H4 (cell line): ENCODE data around the gene PRSS21. TPM values are rescaled to one million over a fixed set of nuclear protein-coding genes. Genes with fewer than 3 reads are reported as not detected.

Source experiments
- DNase-seq: peaks from one replicate; pipeline ENCODE4 v3.0.0-alpha.2; 2015; ENCODE audit warnings: low spot score
- total RNA-seq: library from RNA; depleted of rRNA; stranded (reverse); fragments of >200 nt; shearing (Covaris generic); gene quantifications from 2 replicates; pipeline ENCODE4 v1.2.3, GENCODE V29; 2014; rRNA removed

Gene PRSS21, protein sequence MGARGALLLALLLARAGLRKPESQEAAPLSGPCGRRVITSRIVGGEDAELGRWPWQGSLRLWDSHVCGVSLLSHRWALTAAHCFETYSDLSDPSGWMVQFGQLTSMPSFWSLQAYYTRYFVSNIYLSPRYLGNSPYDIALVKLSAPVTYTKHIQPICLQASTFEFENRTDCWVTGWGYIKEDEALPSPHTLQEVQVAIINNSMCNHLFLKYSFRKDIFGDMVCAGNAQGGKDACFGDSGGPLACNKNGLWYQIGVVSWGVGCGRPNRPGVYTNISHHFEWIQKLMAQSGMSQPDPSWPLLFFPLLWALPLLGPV
- not detected in 2 replicates for total RNA-seq

DNA sequence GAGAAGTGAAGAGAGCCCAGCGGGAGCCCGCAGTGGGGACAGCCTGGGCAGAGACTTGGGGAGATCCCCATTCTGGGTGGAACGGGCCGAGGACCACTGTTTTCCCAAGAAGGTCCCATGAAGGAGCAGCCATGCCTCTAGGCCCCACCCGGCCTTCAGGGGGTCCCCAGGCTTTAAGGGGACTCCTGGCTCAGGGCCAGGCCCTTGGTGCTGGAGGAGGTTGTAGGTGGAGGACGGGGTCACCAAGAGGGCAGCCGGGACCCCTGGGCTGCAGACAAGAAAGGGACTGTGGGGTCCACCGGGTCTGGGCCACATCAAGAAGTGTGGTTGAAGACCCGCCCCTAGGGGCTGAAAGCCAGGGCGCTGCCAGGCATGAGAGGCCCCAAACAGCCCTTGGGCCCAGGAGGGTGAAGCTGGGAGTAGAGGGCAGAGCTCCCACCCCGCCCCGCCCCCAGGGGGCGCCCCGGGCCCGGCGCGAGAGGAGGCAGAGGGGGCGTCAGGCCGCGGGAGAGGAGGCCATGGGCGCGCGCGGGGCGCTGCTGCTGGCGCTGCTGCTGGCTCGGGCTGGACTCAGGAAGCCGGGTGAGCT, at the start of gene PRSS21:
TSS of gene PRSS21 (plus strand) at position 487 of the 589 bp plus-strand sequence. CDS start at position 519, 32 bp downstream.
- no peak for DNase-seq

DNA sequence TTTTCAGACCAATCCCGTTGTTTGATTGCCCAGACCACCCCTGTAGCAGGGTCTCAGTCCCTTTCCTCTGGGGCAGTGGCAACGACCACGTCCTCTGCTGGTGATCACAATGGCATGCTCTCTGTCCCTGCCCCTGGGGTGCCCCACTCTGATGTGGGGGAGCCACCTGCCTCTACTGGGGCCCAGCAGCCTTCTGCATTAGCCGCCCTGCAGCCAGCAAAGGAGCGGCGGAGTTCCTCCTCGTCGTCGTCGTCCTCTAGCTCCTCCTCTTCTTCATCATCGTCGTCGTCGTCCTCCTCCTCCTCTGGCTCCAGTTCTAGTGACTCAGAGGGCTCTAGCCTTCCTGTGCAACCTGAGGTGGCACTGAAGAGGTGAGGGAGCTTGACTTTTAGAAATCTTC, 49.1 kb upstream of the PRSS21 start:
- no peak for DNase-seq

DNA sequence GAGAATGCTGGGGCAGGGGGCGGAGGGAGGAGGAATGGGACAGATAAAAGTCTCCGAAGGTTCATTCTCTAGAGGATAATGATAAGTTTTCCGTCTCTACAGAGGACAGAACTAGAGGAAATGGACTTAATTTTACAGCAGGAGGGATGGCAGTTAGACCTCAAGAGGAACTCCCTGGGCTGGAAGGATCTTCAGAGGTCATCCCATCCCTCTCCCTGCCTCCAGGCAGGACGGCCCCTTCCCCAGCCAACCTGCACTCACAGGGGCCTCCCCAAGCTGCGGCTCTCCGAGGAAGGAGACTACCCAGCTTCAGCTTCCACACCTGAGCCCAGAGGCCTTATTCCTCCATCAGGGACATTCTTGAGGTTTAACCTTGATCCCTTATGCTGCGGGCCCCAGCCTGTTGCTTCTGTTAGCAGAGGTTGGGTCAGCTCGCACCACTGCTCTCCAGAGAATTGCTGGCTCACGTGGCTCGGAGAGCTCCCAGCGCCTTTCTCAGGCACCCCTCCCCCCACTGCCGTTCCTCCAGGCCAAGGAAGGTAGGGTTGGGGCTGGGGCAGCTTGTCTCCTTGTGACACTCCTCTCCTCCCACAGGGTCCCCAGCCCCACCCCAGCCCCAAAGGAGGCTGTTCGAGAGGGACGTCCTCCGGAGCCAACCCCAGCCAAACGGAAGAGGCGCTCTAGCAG, 48.5 kb upstream of the PRSS21 start:
- DNase-seq, result no peak

DNA sequence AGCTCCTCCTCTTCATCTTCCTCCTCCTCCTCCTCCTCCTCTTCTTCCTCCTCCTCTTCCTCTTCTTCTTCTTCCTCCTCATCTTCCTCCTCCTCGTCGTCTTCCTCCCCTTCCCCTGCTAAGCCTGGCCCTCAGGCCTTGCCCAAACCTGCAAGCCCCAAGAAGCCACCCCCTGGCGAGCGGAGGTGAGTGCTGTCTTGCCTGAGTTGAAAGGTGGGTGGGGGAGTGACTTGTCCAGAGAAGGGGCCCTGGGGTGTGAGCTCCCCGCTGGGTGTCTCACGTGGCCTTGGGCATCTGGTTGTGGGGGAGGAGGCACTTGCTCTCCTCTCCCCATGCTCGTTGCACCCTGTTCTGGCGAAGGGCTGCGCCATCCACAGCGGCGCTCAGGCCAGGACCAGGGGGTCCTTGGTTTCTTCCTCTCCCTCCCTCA, 47.9 kb upstream of the PRSS21 start:
- no peak for DNase-seq

DNA sequence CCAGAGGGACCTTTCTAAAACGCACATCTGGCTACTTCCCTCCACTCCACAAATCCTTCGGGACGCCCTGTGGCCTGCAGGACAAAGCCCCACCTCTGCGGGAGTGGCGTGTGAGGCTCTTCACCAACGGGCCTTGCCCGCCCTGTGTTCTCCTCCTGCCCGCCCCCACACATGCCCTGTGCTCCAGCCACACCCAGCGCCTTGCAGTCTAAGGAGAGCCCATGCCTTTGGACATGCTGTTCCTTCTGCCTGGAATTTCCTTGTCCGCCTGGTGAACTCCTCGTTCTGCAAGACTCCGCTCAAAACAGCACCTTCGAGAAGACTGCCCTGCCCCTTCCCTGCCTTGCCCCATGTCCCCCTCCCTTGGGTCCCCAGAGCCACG, 47.4 kb upstream of the PRSS21 start:
- no peak for DNase-seq

DNA sequence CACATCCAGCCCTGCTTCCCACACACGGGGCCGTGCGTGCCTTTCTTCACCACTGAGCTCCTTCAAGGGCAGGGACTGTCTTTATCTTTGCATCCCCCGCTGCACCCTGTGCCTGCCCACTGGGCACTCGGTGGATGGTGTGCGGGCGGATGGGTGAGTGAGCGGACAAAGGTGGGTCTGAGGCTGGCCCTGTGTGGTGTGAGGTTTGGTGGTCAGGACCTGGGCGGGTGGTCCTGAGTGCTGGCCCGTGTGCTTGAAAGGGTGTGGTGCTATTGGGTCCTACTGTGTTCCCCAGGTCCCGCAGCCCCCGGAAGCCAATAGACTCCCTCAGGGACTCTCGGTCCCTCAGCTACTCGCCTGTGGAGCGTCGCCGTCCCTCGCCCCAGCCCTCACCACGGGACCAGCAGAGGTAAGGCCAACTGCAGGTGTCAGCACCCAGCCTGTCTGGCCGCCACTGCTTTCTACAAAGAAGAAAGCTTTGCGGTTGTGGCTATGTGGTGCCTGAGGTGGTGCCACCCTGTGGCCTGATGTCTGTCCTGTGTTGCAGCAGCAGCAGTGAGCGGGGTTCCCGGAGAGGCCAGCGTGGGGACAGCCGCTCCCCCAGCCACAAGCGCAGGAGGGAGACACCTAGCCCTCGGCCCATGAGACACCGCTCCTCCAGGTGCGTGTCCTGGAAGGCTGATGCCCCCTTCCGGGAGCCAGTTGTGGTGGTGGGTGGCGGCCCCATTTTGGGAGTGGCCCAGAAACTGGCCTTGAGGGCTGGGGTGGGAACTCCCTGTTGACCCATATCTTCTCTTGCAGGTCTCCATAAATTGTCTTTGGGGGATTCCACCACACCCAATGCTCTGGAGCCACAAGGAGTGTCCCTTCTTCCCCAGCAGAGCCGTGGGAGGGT, 46.7 kb upstream of the PRSS21 start:
- DNase-seq, result no peak

DNA sequence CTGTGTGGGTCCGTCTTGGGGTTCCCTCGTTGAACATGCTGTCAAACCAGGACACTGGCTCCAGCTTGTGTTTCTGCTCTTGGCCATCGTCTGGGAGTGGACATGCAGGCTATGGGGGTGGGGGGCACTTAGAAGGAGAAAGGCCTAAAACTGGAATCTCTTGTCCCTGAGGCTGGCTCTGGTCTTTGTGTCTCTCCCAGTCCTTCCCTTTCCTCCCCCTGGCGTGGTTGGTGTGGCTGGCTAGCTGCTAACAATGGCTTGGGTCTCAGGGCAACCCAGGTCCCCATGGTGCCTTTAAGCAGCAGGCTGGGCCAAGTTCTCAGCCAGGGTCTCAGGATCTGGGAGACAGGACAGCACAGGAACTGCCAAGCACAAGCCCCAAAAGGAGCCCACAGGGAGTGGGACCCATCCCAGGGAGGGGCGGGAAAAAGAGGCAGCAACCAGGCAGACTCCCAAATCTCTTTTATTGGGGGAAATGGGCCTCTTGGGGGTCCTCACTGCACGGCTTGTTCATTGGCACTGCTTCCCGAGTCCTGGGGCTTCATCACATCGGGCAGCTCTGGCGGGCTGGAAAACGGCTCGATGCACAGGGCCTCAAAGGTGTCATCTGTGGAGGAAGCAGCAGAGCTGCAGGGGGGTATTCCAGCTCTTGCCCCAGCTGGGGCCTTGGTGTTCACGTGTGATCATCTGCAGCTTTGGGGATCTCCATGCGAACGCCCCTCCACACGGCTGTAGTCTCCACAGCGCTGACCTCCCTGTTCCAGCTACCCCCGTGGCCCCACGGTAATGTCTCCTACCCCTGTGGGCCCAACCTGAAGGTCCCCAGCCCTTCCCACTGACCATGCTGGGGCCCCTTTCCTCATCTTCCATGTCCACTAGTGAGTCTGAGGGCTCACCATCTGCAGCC, 45.3 kb upstream of the PRSS21 start:
- DNase-seq, result no peak

DNA sequence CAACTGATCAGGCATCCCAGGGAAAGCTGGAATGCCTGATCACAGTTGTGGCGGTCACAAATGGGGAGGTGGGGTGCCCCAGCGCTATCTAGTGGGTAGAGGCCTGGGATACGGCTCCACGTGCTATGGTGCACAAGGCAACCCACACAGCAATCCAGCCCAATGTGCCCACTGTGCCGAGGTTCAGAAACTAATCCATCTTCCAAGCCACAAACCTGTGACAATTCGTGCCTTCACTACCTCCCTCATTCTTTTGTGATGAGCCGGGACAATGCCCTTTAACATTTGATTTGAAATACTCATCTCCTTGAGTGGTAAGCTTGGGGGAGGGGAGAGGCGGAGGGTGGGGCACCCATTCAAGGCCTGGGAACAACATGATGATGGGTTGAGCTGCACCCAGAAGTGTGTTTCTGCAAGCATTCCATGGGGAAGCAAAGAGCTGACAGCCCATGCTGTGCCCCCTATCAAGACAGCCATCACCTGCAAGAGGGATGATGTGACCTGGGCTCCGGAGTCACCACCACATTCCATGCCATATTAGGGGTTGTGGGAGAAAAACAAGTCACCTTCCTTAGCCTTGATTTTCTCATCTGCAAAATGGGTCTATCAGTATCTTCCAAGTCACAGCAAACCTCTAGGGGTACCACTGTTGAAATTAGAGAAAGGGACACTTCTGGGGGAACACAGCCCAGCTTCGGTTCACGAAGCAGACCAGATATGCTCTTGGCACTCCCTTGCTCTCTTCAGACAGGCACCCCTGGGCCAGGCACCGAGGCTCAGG, 43.7 kb upstream of the PRSS21 start:
- no peak for DNase-seq

DNA sequence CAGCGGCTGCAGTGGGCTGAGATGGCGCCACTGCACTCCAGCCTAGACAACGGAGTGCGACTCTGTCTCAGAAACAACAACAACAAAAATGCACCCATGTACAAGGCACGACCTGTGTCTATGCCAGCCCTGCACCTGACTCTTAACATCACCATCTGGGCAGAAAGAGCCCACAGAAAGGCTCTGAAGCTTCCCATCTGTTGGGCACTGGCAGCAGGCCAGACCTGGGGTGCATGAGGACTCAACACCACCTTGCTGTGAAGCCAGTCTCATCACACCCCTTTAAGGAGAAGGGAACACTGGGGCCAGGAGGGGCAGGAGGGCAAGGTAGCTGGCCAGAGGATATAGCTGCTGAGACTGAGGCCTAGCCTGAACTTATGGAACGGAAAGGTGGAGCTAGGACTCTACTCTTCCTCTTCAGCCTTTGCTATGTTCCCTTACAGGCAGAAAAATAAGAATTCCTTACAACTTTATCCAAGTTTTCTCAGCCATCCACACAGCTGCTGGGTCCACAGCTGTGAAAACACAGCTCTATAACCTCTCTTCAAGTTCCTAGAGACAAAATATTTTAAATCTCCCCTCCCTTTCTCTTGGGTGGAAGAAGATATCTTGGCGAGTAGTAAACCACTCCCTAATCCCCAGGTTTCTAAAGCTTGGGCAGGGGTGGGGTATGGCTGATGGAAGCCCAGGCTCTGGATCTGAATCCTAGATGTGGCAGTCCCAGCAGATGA, 42.7 kb upstream of the PRSS21 start:
- no peak for DNase-seq

DNA sequence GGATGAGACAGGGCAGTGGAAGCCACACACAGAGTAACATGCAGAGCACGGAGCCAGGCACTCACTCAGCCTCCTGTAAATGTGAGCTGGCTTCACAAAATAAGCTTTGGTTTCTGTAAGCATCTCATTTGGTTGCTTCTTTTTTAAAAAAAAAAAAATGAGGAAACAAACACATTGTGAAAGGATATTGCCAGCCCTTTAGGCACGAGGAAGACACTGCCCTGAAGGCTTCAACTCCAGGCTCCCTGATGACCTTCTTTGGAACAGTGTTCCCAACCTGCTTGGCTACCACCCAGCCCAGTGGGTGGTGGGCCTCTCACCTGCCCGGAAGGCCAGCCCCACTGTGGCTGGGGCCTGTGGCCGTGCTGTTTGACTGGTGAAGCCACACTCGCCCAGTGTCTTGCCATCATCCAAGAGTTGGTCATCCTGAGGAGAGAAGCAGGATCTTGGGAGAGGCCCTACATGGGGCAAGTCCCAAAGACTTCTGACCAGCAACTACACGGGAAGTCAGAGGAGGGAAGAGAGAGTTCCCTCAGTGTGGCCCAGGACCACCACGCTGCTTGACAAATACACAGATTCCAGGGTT, 41.8 kb upstream of the PRSS21 start:
- no peak for DNase-seq

DNA sequence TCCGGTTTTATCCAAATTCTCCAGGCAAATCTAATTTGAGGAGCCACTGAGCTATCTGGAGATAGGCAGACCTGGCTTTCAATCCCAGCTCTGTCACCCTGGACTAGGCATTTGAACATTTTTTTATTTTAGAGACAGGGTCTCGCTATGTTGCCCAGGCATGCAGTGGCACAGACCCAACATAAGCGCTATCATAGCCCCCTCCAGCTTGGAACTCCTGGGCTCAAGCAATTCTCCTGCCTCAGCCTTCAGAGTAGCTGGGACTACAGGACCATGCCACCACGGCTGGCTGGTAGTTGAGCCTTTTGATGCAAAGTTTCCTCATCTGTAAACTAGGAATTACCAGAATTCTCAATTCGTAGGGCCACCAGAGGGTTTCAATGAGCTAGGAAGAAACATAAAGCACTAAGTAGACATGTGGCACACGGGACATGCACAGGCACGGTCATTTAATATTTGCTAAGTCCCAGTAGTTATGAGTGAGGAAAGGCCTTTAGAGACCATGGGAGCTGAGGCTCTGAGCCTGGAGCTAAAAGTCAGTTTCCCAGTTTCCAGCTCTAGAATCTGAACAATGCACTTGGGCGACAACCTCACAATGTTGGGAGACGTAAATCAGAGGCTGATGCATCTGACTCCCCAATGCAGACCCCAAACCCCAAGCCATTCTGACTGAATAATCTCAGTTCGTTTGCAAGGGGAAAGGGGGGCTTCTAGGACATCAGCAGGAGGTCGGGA, 41.1 kb upstream of the PRSS21 start:
- no peak for DNase-seq

DNA sequence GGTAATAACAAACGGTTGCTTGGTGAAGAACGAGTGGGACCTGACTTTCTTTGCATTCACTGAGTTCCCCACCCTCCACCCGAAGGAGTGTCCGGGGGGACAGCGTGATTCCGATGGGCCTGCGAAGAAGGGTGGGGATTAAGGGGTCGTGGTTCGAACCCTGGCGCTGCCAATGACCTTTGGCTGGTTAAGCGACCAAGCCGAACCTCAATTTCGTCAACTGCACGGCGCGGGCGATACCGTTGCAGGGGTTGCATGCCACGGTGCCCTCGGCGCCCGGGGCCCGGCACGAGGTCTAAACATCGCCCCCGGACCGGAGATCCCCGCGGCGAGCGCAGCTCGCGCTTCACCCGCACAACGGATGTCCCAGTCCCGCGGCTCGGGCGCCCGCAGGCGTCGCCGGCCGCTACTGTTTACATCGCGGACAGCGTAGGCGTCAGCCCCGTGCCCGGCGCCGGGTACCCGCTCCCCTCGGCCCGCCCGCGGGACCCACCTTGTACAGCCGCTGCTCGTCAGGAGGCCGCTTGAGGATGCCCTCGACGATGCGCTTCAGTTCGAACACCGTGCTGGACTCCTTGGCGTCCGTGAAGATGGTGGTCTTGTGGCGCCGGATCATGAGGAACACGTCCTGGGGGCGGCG, 40.4 kb upstream of the PRSS21 start:
- no peak for DNase-seq

DNA sequence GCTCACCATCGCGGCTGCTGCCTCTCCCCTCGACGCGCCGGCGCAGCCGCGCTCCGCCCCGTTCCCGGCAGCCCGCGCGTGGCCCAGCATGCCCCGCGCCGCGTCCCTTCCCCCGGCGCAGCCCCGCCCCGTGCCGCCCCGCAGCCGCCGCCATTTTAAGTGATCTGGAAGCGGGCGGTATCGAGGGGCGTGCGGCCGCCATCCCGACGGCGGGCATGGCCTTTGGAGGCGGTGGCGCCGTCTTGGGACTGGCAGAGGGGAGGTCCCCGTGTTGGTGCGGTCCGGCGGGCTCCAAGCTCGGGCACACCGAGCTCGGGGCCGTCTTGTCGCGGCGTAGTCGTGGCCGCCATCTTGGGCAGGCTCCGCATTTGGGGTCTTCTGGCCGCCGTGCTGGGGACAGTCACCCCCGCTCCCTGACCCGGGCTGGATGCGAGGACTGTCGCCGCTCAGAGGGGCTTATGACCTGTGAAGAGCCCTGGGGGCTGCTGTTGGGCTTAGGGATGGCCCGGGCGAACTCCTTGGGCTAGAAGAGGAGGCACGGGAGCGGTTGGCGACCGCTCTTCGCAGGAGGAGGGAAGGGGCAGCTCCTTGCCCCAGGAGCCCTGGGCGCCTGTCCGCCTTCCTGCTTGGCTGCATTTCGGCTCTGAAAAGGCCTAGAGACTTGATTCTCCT, 39.7 kb upstream of the PRSS21 start, which contains the start of gene ELOB:
TSS of gene ELOB (minus strand) at position 50 of the 672 bp plus-strand sequence. CDS start at position 9, 41 bp downstream.
- peak; percentile 59 for DNase-seq

DNA sequence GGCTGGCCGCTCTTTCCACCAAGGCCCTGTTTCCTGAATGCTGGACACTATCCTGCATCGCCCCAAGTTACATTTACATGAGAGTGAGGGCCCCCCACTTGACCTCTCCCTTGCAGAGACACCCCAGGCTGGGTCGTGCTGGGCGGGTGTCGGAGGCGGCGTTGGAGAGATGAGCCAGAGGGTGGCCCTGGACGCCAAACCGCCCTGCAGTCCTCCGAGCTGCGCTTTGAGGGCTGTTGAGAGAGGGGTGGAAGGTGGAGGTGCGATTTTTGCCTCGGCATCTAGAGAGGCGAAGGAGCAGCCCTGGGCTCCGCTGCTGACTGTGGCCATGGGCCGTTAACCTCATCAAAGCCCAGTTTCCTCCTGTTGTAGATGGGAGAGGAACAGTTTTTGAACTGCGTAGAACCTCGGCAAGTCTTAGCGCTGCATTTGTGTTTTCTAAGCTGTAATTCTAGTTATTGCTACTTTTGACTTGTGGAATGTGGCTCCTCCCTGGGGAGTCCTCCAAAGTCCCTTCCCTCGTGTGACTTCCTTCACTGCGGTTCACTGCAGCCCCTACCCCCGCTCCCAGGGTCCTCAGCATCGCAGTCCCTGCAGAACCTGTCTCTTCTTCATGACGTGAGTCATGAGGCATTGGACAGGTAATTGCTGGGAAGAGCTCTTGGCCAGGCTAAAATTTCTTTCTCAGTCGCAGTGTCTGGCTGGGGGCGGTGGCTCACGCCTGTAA, 39.0 kb upstream of the PRSS21 start:
- DNase-seq, result no peak

DNA sequence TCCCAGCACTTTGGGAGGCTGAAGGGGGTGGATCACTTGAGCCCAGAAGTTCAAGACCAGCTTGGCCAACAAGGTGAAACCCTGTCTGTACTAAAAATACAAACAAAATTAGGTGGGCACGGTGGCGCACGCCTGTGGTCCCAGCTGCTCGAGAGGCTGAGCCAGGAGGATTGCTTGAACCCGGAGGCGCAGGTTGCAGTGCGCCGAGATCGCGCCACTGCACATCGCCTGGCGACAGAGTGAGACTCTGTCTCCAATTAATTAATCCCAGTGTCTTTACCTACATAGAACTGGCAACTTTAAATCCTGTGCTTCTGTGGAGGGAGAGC, 38.4 kb upstream of the PRSS21 start:
- DNase-seq, result no peak

DNA sequence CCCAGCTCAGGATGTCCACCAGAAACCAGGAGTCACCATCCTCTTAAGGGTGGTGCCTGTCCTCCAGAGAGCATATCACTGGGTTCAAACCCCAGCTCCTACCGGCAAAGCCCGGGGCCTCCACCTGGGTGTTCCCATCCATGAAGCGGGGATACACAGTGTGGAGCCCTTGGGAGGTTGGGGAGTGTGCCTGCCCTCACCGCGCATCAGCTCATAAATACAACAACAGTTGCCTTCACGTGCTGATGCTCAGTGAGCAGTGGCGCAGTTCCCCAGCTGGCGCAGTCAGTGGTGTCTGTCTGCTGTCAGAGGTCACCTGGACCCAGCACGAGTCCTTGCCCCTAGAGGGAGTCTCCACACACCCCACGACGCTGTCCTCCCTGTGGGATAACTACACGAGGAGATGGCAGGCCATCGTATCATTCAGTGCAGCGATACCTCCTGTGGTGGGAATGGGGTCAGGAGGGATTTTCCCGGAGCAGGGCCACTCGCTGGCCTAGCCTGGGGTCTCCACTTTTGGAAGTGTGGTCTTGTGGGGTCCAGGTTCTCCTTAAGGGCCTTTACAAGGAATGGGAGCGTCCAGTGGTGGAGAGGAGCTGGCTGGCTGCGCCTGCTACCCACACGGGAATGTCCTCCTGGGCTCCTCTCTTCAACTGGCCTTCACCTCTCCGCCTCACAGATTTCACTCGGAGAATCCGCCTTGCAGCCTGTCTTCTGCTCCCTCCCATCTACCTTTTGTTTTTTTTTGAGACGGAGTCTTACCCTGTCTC, 37.7 kb upstream of the PRSS21 start:
- DNase-seq, result no peak
